ENCODE data around the gene WNT1. TPM values are rescaled to one million over a fixed set of nuclear protein-coding genes. Genes with fewer than 3 reads are reported as not detected.

The WNT1 gene
- total RNA-seq, 1 experiment from 2014 or later, result not detected

DNA sequence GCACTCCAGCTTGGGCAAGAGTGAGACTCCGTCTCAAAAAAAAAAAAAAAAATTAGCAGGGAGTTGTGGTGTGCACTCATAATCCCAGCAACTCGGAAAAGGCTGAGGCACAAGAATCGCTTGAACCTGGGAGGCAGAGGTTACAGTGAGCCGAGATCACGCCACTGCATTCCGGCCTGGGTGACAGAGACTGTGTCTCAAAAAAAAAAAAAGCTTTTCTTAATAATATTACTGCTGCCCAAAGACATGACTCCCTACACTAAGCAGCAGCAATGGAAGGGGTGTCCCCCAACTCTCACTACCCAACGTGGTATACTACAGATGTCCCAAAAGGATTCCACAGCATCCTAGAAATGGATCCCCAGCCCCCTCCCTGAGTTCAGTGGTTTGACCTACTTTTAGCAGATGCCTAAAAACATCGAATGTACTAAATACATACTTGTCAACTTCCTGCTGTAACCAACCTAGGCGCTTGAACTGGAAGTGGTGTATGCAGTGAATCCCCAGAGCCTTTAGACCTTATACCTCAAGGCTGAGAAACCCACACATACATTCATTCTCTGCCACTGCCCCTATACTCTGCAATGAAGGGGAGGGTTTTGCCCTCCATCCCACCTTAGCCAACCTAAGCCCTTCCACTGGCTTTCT is 44.3 kb upstream of the WNT1 start:
- CTCF ChIA-PET, result interaction anchor here (0.7 kb wide), 1 partner anchor 13 kb away, joined by 7 read pairs; no protein-coding TSS in a partner anchor
- TF ChIP-seq, protein P1, sequence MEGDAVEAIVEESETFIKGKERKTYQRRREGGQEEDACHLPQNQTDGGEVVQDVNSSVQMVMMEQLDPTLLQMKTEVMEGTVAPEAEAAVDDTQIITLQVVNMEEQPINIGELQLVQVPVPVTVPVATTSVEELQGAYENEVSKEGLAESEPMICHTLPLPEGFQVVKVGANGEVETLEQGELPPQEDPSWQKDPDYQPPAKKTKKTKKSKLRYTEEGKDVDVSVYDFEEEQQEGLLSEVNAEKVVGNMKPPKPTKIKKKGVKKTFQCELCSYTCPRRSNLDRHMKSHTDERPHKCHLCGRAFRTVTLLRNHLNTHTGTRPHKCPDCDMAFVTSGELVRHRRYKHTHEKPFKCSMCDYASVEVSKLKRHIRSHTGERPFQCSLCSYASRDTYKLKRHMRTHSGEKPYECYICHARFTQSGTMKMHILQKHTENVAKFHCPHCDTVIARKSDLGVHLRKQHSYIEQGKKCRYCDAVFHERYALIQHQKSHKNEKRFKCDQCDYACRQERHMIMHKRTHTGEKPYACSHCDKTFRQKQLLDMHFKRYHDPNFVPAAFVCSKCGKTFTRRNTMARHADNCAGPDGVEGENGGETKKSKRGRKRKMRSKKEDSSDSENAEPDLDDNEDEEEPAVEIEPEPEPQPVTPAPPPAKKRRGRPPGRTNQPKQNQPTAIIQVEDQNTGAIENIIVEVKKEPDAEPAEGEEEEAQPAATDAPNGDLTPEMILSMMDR (IDR thresholded peaks at IDR 0.05; ENCODE audit: unreplicated experiment), result no peak
- peaks cover 44% of the 10 kb centered on the region for H3K36me3 Mint-ChIP-seq (ENCODE audit: insufficient read depth, unreplicated experiment)
- no peak overlapping the region for H3K4me3 Mint-ChIP-seq (ENCODE audit: low read depth, unreplicated experiment)
- no peaks in the 10 kb centered on the region for H3K4me1 Mint-ChIP-seq (ENCODE audit: low read depth, unreplicated experiment)
- BruUV-seq (replicated peaks), result no TSS peak
- H3K27ac Mint-ChIP-seq (ENCODE audit: unreplicated experiment), result no peak overlapping the region
- H3K27me3 Mint-ChIP-seq (ENCODE audit: unreplicated experiment), result no peaks in the 10 kb centered on the region
- no peaks in the 10 kb centered on the region for H3K9me3 Mint-ChIP-seq (ENCODE audit: low read depth, unreplicated experiment)
- no peak for DNase-seq
- intact Hi-C loops (cut with micrococcal nuclease; ENCODE audit: unreplicated experiment), result no loop called here

DNA sequence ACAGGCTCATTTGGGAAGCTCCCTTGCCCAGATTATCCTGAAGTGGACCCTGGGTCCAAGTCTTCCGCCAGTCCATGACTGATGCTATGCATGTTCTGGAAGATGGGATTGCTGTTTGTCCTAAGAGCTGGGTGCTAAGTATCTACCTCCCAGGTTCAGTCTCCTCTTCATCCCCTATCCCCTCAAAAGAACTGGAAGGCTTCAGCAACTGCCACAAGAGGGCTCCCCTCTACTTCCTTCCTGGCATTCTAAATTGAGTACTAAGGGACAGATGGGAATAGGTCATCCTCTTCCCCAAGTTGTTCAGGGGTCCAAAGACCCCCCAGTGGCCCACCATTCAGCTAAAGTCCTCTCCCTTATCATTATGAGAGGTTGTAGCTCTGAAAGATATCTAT is 43.8 kb upstream of the WNT1 start:
- DNase-seq, result no peak
- no TSS peak for BruUV-seq (replicated peaks)
- Mint-ChIP-seq H3K27ac (ENCODE audit: unreplicated experiment) (no peak overlapping the region), H3K27me3 (ENCODE audit: unreplicated experiment) (no peaks in the 10 kb centered on the region), H3K9me3 (ENCODE audit: low read depth, unreplicated experiment) (no peaks in the 10 kb centered on the region), H3K36me3 (ENCODE audit: insufficient read depth, unreplicated experiment) (peaks cover 43% of the 10 kb centered on the region), H3K4me3 (ENCODE audit: low read depth, unreplicated experiment) (no peak overlapping the region), H3K4me1 (ENCODE audit: low read depth, unreplicated experiment) (no peaks in the 10 kb centered on the region)
- CTCF ChIA-PET, result no interaction called here
- TF ChIP-seq, protein P1 (IDR thresholded peaks at IDR 0.05; ENCODE audit: unreplicated experiment), result no peak
- intact Hi-C loops (cut with micrococcal nuclease; ENCODE audit: unreplicated experiment), result no loop called here

DNA sequence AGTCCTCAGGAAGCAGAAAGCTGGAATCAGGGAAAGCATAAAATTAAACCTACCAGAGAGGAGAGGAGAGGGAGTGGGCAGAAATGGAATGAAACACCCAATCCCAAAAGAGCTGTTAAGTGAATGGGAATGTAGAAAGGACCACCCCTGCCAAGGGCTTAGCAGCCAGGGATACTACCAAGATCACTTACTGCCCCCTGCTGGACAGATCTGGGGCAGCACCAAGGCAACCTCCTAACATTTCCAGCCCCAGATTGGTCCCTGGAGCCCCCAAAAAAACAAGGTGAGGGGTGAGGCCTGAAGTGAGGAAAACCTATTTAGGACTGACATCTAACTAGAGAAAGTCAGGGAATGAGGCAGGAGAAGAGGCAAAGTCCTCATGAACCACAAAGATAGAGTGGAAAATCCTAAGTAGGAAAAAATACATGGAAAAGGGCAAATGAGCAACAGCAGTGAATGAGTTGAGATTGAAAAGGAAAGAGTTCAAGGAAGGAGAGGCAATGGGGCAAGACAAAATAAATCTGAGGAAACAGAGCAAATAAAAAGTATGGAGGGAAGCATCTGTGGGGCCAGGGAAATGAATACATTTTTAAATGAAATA is 41.6 kb upstream of the WNT1 start:
- H3K9me3 Mint-ChIP-seq (ENCODE audit: low read depth, unreplicated experiment), result no peaks in the 10 kb centered on the region
- no peak overlapping the region for H3K4me3 Mint-ChIP-seq (ENCODE audit: low read depth, unreplicated experiment)
- TSS peak; percentile 49 for BruUV-seq (replicated peaks)
- peak; percentile 74 for DNase-seq
- peak overlapping the region; percentile 23 for H3K27ac Mint-ChIP-seq (ENCODE audit: unreplicated experiment)
- TF ChIP-seq, protein P1 (IDR thresholded peaks at IDR 0.05; ENCODE audit: unreplicated experiment), result peak; percentile 77
- CTCF ChIA-PET, result interaction anchor here (0.7 to 1.3 kb wide), 2 partner anchors 11 to 45 kb away, joined by 3 to 8 read pairs; partner anchors contain the start of gene FKBP11
- H3K4me1 Mint-ChIP-seq (ENCODE audit: low read depth, unreplicated experiment), result no peaks in the 10 kb centered on the region
- no peaks in the 10 kb centered on the region for H3K27me3 Mint-ChIP-seq (ENCODE audit: unreplicated experiment)
- peaks cover 32% of the 10 kb centered on the region for H3K36me3 Mint-ChIP-seq (ENCODE audit: insufficient read depth, unreplicated experiment)
- intact Hi-C loops (cut with micrococcal nuclease; ENCODE audit: unreplicated experiment), result no loop called here

DNA sequence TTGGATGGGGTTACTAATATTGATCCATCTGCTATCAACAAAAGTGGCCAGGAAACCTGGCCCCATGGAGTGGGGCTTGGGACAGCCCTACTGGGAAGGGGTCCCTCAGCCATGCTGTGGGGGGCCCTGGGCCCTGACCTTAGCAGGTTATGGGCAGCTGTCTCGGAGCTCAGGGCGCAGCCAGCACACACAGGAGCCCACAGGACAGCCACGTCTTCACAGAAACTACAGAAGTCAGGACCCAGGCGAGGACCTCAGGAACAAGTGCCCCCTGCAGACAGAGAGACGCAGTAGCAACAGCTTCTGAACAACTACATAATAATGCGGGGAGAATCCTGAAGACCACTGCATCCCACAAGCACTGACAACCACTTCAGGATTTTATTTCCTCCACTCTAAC is 41.0 kb upstream of the WNT1 start:
- intact Hi-C loops (cut with micrococcal nuclease; ENCODE audit: unreplicated experiment), result no loop called here
- H3K4me3 Mint-ChIP-seq (ENCODE audit: low read depth, unreplicated experiment), result no peak overlapping the region
- CTCF ChIA-PET, result no interaction called here
- no peaks in the 10 kb centered on the region for H3K9me3 Mint-ChIP-seq (ENCODE audit: low read depth, unreplicated experiment)
- no peak for DNase-seq
- peak overlapping the region; percentile 23 for H3K27ac Mint-ChIP-seq (ENCODE audit: unreplicated experiment)
- no peaks in the 10 kb centered on the region for H3K4me1 Mint-ChIP-seq (ENCODE audit: low read depth, unreplicated experiment)
- no TSS peak for BruUV-seq (replicated peaks)
- no peaks in the 10 kb centered on the region for H3K27me3 Mint-ChIP-seq (ENCODE audit: unreplicated experiment)
- peaks cover 37% of the 10 kb centered on the region for H3K36me3 Mint-ChIP-seq (ENCODE audit: insufficient read depth, unreplicated experiment)
- TF ChIP-seq, protein P1 (IDR thresholded peaks at IDR 0.05; ENCODE audit: unreplicated experiment), result no peak

All from Calu3 (cell line).